Neural crest cell (in vitro differentiated cells): ENCODE results near the gene DDX51. TPM values are rescaled to one million over a fixed set of nuclear protein-coding genes. Genes with fewer than 3 reads are reported as not detected.

Experiments
- DNase-seq: peaks from one replicate; pipeline ENCODE4 v3.0.0; 2021; ENCODE audit warnings: low read depth, mixed read lengths, low spot score
- H3K27ac Mint-ChIP-seq: one replicate; pipeline ENCODE4 v1.8.0; 2021; ENCODE audit warnings: mild to moderate bottlenecking, mixed read lengths; ENCODE audit not compliant: unreplicated experiment
- H3K27me3 Mint-ChIP-seq: 2 replicates; pipeline ENCODE4 v1.8.0; 2021; ENCODE audit warnings: low read depth, mild to moderate bottlenecking, mixed read lengths
- H3K36me3 Mint-ChIP-seq: 2 replicates; pipeline ENCODE4 v1.8.0; 2021; ENCODE audit warnings: low read depth, mild to moderate bottlenecking, mixed read lengths
- H3K4me1 Mint-ChIP-seq: 2 replicates; pipeline ENCODE4 v1.8.0; 2021; ENCODE audit warnings: mixed read lengths
- H3K4me3 Mint-ChIP-seq: one replicate; pipeline ENCODE4 v1.8.0; 2021; ENCODE audit warnings: mild to moderate bottlenecking, mixed read lengths
- H3K9me3 Mint-ChIP-seq: 2 replicates; pipeline ENCODE4 v1.8.0; 2021; ENCODE audit warnings: mixed read lengths
- CTCF ChIP-seq: fragments of 200-600 bp; sonication (generic); conservative IDR thresholded peaks from 2 replicates; pipeline ENCODE4 v1.5.0; 2021; ENCODE audit warnings: antibody characterized with exemption, mild to moderate bottlenecking
- total RNA-seq: library from RNA; stranded (reverse); gene quantifications from 2 replicates; pipeline ENCODE4 v1.2.1, GENCODE V29; 2021

Gene DDX51
- total RNA-seq, 1 donor from 2014 or later, result 33.3 TPM

- no peak for DNase-seq
- Mint-ChIP-seq H3K36me3 (peaks cover 34% of the 10 kb centered on the region), H3K27ac (no peak overlapping the region), H3K4me1 (peaks cover 13% of the 10 kb centered on the region), H3K27me3 (peaks cover 1% of the 10 kb centered on the region), H3K9me3 (peaks cover 9% of the 10 kb centered on the region), H3K4me3 (no peak overlapping the region)
- no peak for TF ChIP-seq CTCF
Observed at GRCh38 chr12:132132609-132133430, 11.3 kb downstream of the DDX51 start.

GRCh38 chr12:132131952-132132351, 12.2 kb downstream of the DDX51 start:
- Mint-ChIP-seq H3K4me1 (peaks cover 13% of the 10 kb centered on the region), H3K4me3 (no peak overlapping the region), H3K27me3 (no peaks in the 10 kb centered on the region), H3K36me3 (peaks cover 38% of the 10 kb centered on the region), H3K9me3 (peaks cover 12% of the 10 kb centered on the region), H3K27ac (no peak overlapping the region)
- TF ChIP-seq CTCF, result no peak
- no peak for DNase-seq

- Mint-ChIP-seq H3K27ac (no peak overlapping the region), H3K4me1 (peaks cover 9% of the 10 kb centered on the region), H3K9me3 (peaks cover 12% of the 10 kb centered on the region), H3K27me3 (no peaks in the 10 kb centered on the region), H3K36me3 (peaks cover 44% of the 10 kb centered on the region), H3K4me3 (no peak overlapping the region)
- TF ChIP-seq CTCF, result no peak
- no peak for DNase-seq
Observed at GRCh38 chr12:132131229-132131628, 12.9 kb downstream of the DDX51 start.

GRCh38 chr12:132130690-132131089, 13.4 kb downstream of the DDX51 start:
- no peak overlapping the region for H3K4me3 Mint-ChIP-seq
- H3K4me1 Mint-ChIP-seq, result peaks cover 8% of the 10 kb centered on the region
- peaks cover 47% of the 10 kb centered on the region for H3K36me3 Mint-ChIP-seq
- no peaks in the 10 kb centered on the region for H3K27me3 Mint-ChIP-seq
- TF ChIP-seq CTCF, result no peak
- peaks cover 12% of the 10 kb centered on the region for H3K9me3 Mint-ChIP-seq
- no peak overlapping the region for H3K27ac Mint-ChIP-seq
- no peak for DNase-seq

- no peak for DNase-seq
- Mint-ChIP-seq H3K27me3 (no peaks in the 10 kb centered on the region), H3K36me3 (peaks cover 58% of the 10 kb centered on the region), H3K27ac (no peak overlapping the region), H3K4me3 (no peak overlapping the region), H3K9me3 (peaks cover 12% of the 10 kb centered on the region), H3K4me1 (peaks cover 8% of the 10 kb centered on the region)
- no peak for TF ChIP-seq CTCF
Observed at GRCh38 chr12:132129007-132129406, 15.1 kb downstream of the DDX51 start.
